Stimulated activated effector memory CD8-positive, alpha-beta T cell treated with anti-CD3 and anti-CD28 coated beads, Interleukin-12 subunit alpha, Interleukin-12 subunit beta, amount 100 ng/mL, for 72 hours (primary cell): ENCODE data around the gene INPP5D.

Source experiments
- ATAC-seq: fragments of 150-1000 bp; cut with Tn5 transposase; 2 replicates; pipeline ENCODE4 v1.10.0; 2021
- DNase-seq, 2 donors: peaks; one replicate each; pipeline ENCODE4 v3.0.0; 2021 to 2022; ENCODE audit warnings: low spot score in 2 of 2
- H3K27ac Mint-ChIP-seq: one replicate; pipeline ENCODE4 v1.8.0; 2022; ENCODE audit warnings: mild to moderate bottlenecking, mixed read lengths
- H3K36me3 Mint-ChIP-seq: one replicate; pipeline ENCODE4 v1.8.0; 2022; ENCODE audit warnings: mild to moderate bottlenecking, mixed read lengths
- H3K4me1 Mint-ChIP-seq: one replicate; pipeline ENCODE4 v1.8.0; 2022; ENCODE audit warnings: mixed read lengths
- H3K4me3 Mint-ChIP-seq: one replicate; pipeline ENCODE4 v1.8.0; 2022; ENCODE audit warnings: mild to moderate bottlenecking, mixed read lengths
- H3K9me3 Mint-ChIP-seq: one replicate; pipeline ENCODE4 v1.8.0; 2022; ENCODE audit warnings: mixed read lengths

Gene INPP5D

GRCh38 chr2:233133239-233133638 is 73.1 kb downstream of the INPP5D start:
- ATAC-seq (no peak), DNase-seq (no peak)
- Mint-ChIP-seq H3K4me1 (peaks cover 34% of the 10 kb centered on the region), H3K4me3 (no peak overlapping the region), H3K9me3 (peaks cover 5% of the 10 kb centered on the region), H3K36me3 (peaks cover 98% of the 10 kb centered on the region), H3K27ac (peak overlapping the region; percentile 92)

DNA sequence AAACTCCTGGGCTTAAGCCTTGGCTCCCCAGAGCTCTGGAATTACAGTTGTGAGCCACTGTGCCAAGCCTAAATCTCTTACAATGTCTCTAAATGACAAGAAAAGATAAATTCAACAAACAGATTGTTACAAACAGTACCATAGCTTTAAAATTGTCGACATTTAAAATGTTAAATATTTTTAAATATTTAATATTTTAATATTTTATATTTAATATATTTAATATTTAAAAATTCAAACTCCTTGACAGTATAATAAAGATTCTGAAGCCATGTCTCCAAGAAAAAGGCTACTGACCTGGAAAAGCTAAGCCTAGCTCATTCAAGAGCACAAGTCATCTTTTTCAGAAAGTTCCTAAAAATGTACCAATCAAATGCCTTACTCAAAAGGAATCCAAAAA is 75.3 kb downstream of the INPP5D start:
- peaks cover 28% of the 10 kb centered on the region for H3K4me1 Mint-ChIP-seq
- H3K36me3 Mint-ChIP-seq = peaks cover 100% of the 10 kb centered on the region
- no peak overlapping the region for H3K4me3 Mint-ChIP-seq
- DNase-seq (no peak), ATAC-seq (no peak)
- peaks cover 5% of the 10 kb centered on the region for H3K9me3 Mint-ChIP-seq
- H3K27ac Mint-ChIP-seq = no peak overlapping the region

GRCh38 chr2:233137040-233137439 is 76.9 kb downstream of the INPP5D start:
- no peak overlapping the region for H3K4me3 Mint-ChIP-seq
- peak overlapping the region; percentile 10 for H3K27ac Mint-ChIP-seq
- peaks cover 36% of the 10 kb centered on the region for H3K4me1 Mint-ChIP-seq
- DNase-seq (no peak), ATAC-seq (no peak)
- peaks cover 5% of the 10 kb centered on the region for H3K9me3 Mint-ChIP-seq
- peaks cover 100% of the 10 kb centered on the region for H3K36me3 Mint-ChIP-seq

DNA sequence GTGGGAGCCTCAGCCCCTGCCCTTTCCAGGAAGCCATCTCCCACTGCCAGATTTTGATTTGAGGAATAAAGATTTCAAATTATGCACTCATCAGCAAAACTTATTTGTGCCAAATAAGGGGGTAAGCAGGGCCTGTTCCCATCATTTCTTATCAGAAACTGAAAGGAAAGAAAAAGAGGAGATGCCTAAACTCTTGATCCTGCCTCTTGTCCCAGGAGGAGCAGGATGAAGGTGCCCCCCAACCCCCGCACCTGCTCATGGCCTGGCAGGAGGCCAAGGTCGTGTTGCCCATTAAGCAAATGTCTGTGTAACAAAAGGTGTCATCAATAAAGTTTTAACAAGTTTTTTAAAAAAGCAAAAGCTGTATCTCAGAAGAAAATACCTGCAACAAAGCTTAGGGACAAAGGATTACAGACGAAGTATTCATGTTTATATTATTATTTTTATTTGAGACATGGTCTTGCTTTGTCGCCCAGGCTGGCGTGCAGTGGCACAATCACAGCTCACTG is 80.0 kb downstream of the INPP5D start:
- Mint-ChIP-seq H3K4me1 (peaks cover 47% of the 10 kb centered on the region), H3K9me3 (no peaks in the 10 kb centered on the region), H3K27ac (peak overlapping the region; percentile 83), H3K36me3 (peaks cover 100% of the 10 kb centered on the region), H3K4me3 (no peak overlapping the region)
- DNase-seq = no peak
- no peak for ATAC-seq

- ATAC-seq = no peak
- Mint-ChIP-seq H3K4me3 (peak overlapping the region; percentile 42), H3K27ac (peak overlapping the region; percentile 91), H3K9me3 (no peaks in the 10 kb centered on the region), H3K36me3 (peaks cover 100% of the 10 kb centered on the region), H3K4me1 (peaks cover 47% of the 10 kb centered on the region)
- no peak for DNase-seq
Observed at GRCh38 chr2:233140978-233141377, 80.8 kb downstream of the INPP5D start.

DNA sequence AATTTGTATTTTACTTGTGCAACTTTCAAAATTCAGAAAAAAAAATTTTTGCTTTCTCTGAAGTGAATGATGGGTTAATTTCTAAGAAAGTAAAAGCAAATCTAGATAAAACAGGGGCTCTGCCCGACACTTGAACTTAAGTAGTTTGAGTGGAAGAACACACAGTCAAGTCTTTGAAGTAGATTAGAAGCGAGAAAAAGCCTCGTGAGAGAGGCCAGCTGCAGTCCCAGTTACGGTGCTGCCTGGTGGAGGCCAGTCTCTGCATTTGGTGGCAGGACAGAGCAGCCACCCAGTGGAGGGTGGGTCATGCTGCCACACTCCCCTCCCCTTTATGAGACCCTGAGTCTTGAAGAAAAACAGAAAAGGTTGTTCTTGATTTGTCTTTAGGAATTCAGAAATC is 81.8 kb downstream of the INPP5D start:
- DNase-seq (no peak), ATAC-seq (peak; percentile 31)
- Mint-ChIP-seq H3K9me3 (no peaks in the 10 kb centered on the region), H3K4me3 (peak overlapping the region; percentile 42), H3K36me3 (peaks cover 100% of the 10 kb centered on the region), H3K4me1 (peaks cover 47% of the 10 kb centered on the region), H3K27ac (peak overlapping the region; percentile 91)

GRCh38 chr2:233142355-233142897 is 82.3 kb downstream of the INPP5D start:
- Mint-ChIP-seq H3K36me3 (peaks cover 100% of the 10 kb centered on the region), H3K4me1 (peaks cover 47% of the 10 kb centered on the region), H3K9me3 (no peaks in the 10 kb centered on the region), H3K27ac (peak overlapping the region; percentile 91), H3K4me3 (peak overlapping the region; percentile 42)
- ATAC-seq (peak; percentile 91), DNase-seq (peak in 1 of 2 donors; percentile 77)

GRCh38 chr2:233143700-233144331 is 83.7 kb downstream of the INPP5D start:
- ATAC-seq (no peak), DNase-seq (no peak)
- Mint-ChIP-seq H3K9me3 (no peaks in the 10 kb centered on the region), H3K4me1 (peaks cover 47% of the 10 kb centered on the region), H3K27ac (peak overlapping the region; percentile 91), H3K4me3 (no peak overlapping the region), H3K36me3 (peaks cover 100% of the 10 kb centered on the region)

- Mint-ChIP-seq H3K4me1 (peaks cover 54% of the 10 kb centered on the region), H3K36me3 (peaks cover 100% of the 10 kb centered on the region)
- no peak for ATAC-seq
Observed at GRCh38 chr2:233145726-233146125, 85.6 kb downstream of the INPP5D start.

GRCh38 chr2:233146194-233146593 is 86.1 kb downstream of the INPP5D start:
- no peaks in the 10 kb centered on the region for H3K9me3 Mint-ChIP-seq
- DNase-seq (no peak), ATAC-seq (no peak)
- H3K4me3 Mint-ChIP-seq = no peak overlapping the region
- peaks cover 50% of the 10 kb centered on the region for H3K4me1 Mint-ChIP-seq
- peak overlapping the region; percentile 91 for H3K27ac Mint-ChIP-seq
- H3K36me3 Mint-ChIP-seq = peaks cover 100% of the 10 kb centered on the region

More at GRCh38 chr2:233145726-233146125, 85.6 kb downstream of the INPP5D start:
- no peak for DNase-seq
- no peak overlapping the region for H3K4me3 Mint-ChIP-seq
- no peaks in the 10 kb centered on the region for H3K9me3 Mint-ChIP-seq
- H3K27ac Mint-ChIP-seq = peak overlapping the region; percentile 91

DNA sequence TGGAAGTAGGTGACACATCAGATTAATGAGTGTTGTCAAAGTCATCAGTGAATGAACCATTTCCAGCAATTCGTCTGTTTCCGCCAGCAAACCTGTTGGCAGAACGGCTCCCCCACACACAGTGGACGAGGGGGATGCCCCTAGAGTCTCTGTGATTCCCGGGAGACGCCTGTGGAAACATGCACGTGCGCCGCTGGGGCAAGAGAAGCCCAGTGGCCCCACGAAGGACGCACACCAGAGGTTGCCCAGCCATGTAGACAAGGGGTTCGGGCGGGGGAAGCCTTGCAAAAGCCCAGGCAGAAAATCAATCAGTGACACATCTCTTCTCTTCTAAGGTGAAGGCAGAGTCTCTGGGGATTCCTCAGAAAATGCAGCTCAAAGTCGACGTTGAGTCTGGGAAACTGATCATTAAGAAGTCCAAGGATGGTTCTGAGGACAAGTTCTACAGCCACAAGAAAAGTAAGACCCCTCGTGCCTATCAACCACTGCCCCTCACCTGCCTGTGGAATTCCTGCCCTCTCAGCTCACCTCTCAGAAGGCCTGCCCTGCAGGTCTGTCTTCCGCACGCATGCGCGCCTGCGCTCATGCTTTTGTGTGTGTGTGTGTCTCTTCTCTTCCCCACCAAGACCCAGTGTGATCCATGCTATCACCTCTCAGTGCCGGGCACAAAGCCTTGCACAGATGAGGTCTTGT is 87.1 kb downstream of the INPP5D start:
- Mint-ChIP-seq H3K36me3 (peaks cover 100% of the 10 kb centered on the region), H3K4me1 (peaks cover 42% of the 10 kb centered on the region), H3K4me3 (no peak overlapping the region), H3K27ac (peak overlapping the region; percentile 51), H3K9me3 (no peaks in the 10 kb centered on the region)
- DNase-seq (no peak), ATAC-seq (no peak)

DNA sequence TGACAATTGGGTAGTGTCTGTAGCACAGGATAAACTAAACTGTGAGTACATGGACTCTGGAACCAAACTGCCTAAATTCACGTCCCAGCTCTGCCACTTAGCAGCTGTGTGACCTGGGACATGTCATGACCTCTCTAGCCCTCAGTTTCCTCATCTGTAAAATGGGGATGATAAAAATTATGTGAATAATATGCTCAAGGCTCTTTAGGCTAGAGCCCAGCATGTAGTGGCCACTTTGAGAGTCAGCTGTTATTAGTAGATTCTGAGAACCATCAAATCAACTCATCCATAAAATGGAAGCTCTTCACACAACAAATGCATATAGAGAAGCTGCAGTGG is 87.7 kb downstream of the INPP5D start:
- Mint-ChIP-seq H3K36me3 (peaks cover 100% of the 10 kb centered on the region), H3K4me1 (peaks cover 42% of the 10 kb centered on the region), H3K4me3 (no peak overlapping the region), H3K9me3 (no peaks in the 10 kb centered on the region), H3K27ac (peak overlapping the region; percentile 51)
- DNase-seq (no peak), ATAC-seq (no peak)

- no peaks in the 10 kb centered on the region for H3K9me3 Mint-ChIP-seq
- H3K27ac Mint-ChIP-seq = peak overlapping the region; percentile 51
- no peak for ATAC-seq
- no peak for DNase-seq
- H3K4me1 Mint-ChIP-seq = peaks cover 42% of the 10 kb centered on the region
- peaks cover 100% of the 10 kb centered on the region for H3K36me3 Mint-ChIP-seq
- H3K4me3 Mint-ChIP-seq = no peak overlapping the region
Observed at GRCh38 chr2:233148354-233148753, 88.2 kb downstream of the INPP5D start.

DNA sequence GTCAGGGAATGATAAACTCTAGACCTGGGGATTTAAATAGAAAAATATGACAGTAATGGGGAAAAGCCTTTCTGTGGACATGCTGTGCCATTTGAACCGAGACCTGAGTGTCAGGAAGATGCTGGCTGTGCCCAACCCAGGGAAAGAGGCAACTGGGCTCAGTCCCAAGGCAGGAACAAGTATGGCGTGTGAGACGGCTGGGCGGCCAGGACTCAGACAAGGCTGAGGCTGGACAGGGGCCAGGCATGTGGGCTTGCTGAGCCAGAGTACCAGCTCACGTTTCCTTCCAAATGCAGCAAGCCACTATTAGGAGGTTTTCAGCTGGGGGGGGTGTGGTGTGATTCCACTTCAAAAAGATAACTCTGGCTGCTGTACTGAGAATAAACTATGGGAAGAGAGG is 92.4 kb downstream of the INPP5D start:
- H3K4me1 Mint-ChIP-seq = peaks cover 49% of the 10 kb centered on the region
- H3K9me3 Mint-ChIP-seq = no peaks in the 10 kb centered on the region
- ATAC-seq (no peak), DNase-seq (no peak)
- peak overlapping the region; percentile 88 for H3K27ac Mint-ChIP-seq
- no peak overlapping the region for H3K4me3 Mint-ChIP-seq
- peaks cover 98% of the 10 kb centered on the region for H3K36me3 Mint-ChIP-seq

DNA sequence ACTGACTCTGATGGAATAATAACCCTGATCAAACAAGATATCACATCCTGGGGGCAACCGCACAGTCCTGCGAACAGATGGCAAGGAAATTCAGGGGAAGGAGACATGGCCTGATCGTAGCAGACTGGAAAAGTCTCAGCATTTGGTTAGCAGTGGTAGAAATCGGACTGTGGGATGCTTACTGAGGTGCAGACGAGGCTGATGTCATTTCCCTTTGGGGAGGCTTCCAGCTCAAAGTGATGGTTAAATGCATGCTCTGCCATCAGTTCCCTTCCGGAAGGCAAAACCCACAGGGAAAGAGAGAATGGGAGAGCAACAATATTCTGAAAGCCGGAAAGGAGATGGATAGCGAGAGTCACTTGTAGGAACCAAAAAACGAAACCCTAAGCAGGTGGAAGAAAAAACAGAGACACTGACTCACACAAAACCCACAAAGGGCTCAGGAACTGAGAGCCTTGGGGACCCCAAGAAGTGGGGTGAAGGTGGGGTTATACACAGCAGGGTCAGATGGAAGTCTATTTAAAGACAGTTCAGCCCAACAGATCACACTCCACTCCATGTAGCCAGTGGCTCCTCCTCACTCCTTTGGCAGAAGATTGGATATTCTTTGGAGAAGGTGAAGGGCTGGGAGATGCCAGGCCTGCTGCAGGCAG is 93.1 kb downstream of the INPP5D start:
- Mint-ChIP-seq H3K4me3 (no peak overlapping the region), H3K4me1 (peaks cover 49% of the 10 kb centered on the region), H3K9me3 (no peaks in the 10 kb centered on the region), H3K36me3 (peaks cover 98% of the 10 kb centered on the region), H3K27ac (peak overlapping the region; percentile 88)
- DNase-seq (no peak), ATAC-seq (no peak)
